ENCODE measurements around the gene BEX1. TPM values are rescaled to one million over a fixed set of nuclear protein-coding genes. Genes with fewer than 3 reads are reported as not detected.
"Not testable (repeated sequence)": the region's sequence is repeated elsewhere in the genome, so short reads cannot be mapped to it uniquely, and the experiment has no call there.

The BEX1 gene
- total RNA-seq, 4 donors from 2014 or later = 0.69 to 2.2 (median 1.4) TPM; not detected in 1

DNA sequence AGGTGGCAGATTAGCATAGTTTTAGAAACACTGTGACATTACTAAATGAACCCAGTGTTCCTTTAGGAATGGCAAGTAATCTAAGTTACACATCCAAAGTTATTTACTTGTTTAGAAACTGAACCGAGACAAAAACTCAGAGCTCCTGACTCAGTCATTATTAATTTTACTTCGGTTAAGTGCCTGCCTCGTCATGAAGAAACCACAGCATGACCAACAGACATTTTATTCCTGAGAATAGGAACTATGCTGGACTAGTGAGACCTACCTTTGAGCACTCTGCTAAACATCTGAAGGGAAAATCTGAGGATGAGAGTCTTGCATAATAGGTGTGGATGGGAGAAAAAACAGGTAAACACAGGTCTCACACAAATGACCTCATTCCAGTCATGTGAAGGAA is 2.5 kb downstream of the BEX1 start:
- ATAC-seq (ENCODE audit: low FRiP score) (no peak), DNase-seq (ENCODE audit: low spot score) (no peak)

DNA sequence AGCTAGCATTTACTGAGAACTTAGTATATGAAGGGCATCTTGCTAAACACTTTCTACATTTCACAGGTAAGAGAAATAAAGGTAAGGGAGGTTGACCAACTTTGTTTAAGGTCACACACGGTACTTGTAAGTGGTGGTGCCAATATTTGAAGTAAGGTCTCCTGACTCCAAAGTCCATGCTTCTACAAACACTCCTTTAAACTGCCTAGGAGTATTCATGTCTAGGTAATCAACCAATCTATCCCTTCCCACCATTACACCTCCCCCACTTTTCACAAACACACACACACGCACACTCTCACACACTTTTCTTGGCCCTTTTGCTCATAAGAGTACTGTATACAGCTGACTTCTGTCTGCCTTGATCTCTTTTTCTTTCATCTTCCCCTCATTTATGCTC is 7.1 kb downstream of the BEX1 start:
- DNase-seq (ENCODE audit: low spot score) (no peak), ATAC-seq (ENCODE audit: low FRiP score) (no peak)
- TF ChIP-seq, protein P1, sequence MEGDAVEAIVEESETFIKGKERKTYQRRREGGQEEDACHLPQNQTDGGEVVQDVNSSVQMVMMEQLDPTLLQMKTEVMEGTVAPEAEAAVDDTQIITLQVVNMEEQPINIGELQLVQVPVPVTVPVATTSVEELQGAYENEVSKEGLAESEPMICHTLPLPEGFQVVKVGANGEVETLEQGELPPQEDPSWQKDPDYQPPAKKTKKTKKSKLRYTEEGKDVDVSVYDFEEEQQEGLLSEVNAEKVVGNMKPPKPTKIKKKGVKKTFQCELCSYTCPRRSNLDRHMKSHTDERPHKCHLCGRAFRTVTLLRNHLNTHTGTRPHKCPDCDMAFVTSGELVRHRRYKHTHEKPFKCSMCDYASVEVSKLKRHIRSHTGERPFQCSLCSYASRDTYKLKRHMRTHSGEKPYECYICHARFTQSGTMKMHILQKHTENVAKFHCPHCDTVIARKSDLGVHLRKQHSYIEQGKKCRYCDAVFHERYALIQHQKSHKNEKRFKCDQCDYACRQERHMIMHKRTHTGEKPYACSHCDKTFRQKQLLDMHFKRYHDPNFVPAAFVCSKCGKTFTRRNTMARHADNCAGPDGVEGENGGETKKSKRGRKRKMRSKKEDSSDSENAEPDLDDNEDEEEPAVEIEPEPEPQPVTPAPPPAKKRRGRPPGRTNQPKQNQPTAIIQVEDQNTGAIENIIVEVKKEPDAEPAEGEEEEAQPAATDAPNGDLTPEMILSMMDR (IDR thresholded peaks at IDR 0.05) = no peak

More for the DNA sequence above, 2.5 kb downstream of the BEX1 start:
- TF ChIP-seq, protein P1 (IDR thresholded peaks at IDR 0.05) = no peak

DNA sequence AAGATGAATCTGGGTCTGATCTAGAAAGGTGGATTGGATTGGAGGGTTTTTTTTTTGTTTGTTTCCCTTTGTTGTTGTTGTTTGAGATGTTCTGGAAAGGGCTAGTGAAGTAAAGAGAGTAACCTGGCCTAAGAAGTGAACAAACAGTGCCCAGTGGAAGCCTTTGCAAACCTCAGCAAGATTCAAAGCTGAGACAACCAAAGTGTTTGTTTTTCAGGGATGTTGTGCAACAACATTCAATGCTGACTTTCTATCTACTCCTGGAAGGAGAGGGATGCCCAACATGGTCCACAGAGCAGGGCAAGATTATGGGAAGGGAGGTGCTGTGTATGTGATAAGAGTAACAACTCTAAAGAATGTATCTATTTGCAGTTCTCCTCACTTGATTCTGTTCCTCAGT is 11.3 kb downstream of the BEX1 start:
- no peak for ATAC-seq (ENCODE audit: low FRiP score)
- TF ChIP-seq, protein P1 (IDR thresholded peaks at IDR 0.05) = no peak
- no peak for DNase-seq (ENCODE audit: low spot score)

DNA sequence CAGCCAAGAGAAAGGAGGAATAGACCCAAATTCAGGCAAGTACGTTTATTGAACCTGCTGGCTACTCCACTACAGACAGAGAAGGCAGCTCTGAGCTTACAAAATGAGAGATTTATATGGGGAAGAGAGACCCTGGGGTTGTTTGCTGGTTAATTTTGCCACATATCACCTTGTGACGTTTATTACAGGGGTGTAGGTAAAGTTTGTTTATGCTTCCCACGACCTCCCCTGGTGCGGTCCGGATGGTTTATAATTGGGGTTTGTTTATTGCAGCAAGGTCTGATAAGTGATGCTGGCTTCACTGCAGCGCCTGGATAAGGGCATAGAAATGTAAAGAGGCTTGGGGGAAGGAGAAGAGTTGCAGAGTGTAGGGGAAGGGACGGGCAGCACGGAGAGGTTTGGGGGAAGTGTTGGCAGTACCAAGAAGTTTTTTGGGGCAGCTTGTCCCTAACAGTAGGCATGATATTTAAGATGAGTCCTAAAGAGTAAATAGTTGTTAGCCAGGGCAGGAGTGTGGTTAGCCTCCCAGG is 12.6 kb downstream of the BEX1 start:
- no peak for ATAC-seq (ENCODE audit: low FRiP score)
- TF ChIP-seq, protein P1 (IDR thresholded peaks at IDR 0.05) = no peak
- no peak for DNase-seq (ENCODE audit: low spot score)

DNA sequence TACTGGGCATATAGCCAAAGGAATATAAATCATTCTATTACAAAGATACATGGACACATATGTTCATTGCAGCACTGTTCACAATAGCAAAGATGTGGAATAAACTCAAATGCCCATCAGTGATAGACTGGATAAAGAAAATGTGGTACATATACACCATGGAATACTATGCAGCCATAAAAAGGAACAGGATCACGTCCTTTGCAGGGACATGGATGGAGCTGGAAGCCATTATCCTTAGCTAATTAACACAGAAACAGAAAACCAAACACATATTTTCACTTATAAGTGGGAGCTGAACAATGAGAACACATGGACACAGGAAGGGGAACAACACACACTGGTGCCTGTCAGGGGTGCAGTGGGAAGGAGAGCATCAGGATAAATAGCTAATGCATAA is 30.6 kb downstream of the BEX1 start:
- DNase-seq (ENCODE audit: low spot score); ATAC-seq (ENCODE audit: low FRiP score): not testable (repeated sequence)

DNA sequence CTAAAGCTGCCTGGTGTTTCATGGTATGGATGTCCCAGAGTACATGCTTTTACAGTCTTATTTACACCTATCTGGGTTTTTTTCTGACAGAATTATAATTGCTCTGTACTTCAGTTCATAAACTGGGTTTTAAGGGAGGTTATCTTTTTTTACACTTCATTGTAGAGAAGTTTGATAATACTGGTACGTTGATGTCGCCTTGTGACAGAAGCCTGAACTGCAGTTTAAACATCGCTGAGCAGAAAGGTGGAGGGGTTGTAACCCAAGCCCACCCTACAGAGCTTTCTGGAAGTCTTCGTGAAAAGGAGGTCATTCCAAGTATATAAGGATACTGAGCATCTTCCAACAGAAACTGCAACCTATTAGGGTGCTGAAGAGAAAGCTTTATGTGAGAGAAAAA is 46.4 kb downstream of the BEX1 start:
- TF ChIP-seq, protein P1 (IDR thresholded peaks at IDR 0.05) = no peak
- no peak for DNase-seq (ENCODE audit: low spot score)
- no peak for ATAC-seq (ENCODE audit: low FRiP score)

DNA sequence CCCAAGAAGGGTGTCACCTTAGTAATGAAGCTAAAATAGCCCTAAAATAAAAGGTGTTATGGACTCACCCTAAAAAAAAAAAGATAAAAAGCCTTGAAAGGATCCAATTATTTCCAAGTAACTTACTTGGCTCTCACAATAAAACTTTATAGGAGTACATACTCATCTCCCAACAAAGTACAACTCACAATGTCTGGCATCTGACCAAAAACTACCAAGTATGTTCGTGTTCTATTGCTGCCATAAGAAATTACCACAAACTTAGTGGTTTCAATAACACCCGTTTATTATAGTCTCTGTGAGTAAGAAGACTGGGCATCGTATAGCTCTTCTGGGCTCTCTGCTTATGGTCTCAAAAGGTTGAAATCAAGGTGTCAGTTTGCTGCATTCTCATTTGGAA is 51.0 kb downstream of the BEX1 start:
- TF ChIP-seq, protein P1 (IDR thresholded peaks at IDR 0.05) = no peak
- DNase-seq (ENCODE audit: low spot score) (no peak), ATAC-seq (ENCODE audit: low FRiP score) (no peak)

Other genes starting within 250 kb of the BEX1 start
- 1 to 10 TPM in 2 of 4 donors, under 1 TPM in 2; 0.74 to 2.3 (median 1.4) TPM for gene RAB40AL, start 126.9 kb downstream of the BEX1 start, total RNA-seq
- 1 to 10 TPM in 3 of 4 donors, under 1 TPM in 1; 0.84 to 4.0 (median 1.8) TPM for gene NXF3, start 29.0 kb upstream of the BEX1 start, total RNA-seq
- gene BEX4, start 150.9 kb upstream of the BEX1 start, total RNA-seq = 10 to 100 TPM; 20.5 to 33.6 (median 29.4) TPM
- 10 to 100 TPM; 28.9 to 60.2 (median 49.7) TPM for gene TCEAL8, start 191.0 kb upstream of the BEX1 start, total RNA-seq
- gene TCEAL5, start 212.6 kb upstream of the BEX1 start, total RNA-seq = 1 to 10 TPM in 1 of 4 donors, not detected in 3; 2.9 TPM
- gene BEX2, start 246.8 kb upstream of the BEX1 start, total RNA-seq = 10 to 100 TPM in 2 of 4 donors, 1 to 10 TPM in 1, not detected in 1; 2.8 to 13.1 (median 12.6) TPM